ENCODE results near the gene SMIM44. TPM values are rescaled to one million over a fixed set of nuclear protein-coding genes. Genes with fewer than 3 reads are reported as not detected.
A peak's percentile ranks its signal among the peaks of the same experiment; 100 is the strongest.
"Not testable (repeated sequence)": the region's sequence is repeated elsewhere in the genome, so short reads cannot be mapped to it uniquely, and the experiment has no call there.

The SMIM44 gene
- total RNA-seq, 1 donor from 2014 or later = not detected

GRCh38 chr19:3518255-3518654, 35.0 kb upstream of the SMIM44 start:
- DNase-seq (ENCODE audit: low spot score) = no peak

GRCh38 chr19:3517638-3518037, 34.4 kb upstream of the SMIM44 start:
- DNase-seq (ENCODE audit: low spot score) = no peak

- no peak for DNase-seq (ENCODE audit: low spot score)
These were observed 33.5 kb upstream of the SMIM44 start for GRCh38 chr19:3516675-3517207.

- DNase-seq (ENCODE audit: low spot score) = no peak
These were observed 32.7 kb upstream of the SMIM44 start for GRCh38 chr19:3515891-3516422.

GRCh38 chr19:3514930-3515329, 31.7 kb upstream of the SMIM44 start:
- no peak for DNase-seq (ENCODE audit: low spot score)

GRCh38 chr19:3513229-3514140, 30.2 kb upstream of the SMIM44 start:
- DNase-seq (ENCODE audit: low spot score) = no peak

- no peak for DNase-seq (ENCODE audit: low spot score)
These were observed 29.5 kb upstream of the SMIM44 start for GRCh38 chr19:3512562-3513228.

- no peak for DNase-seq (ENCODE audit: low spot score)
These were observed 28.4 kb upstream of the SMIM44 start for GRCh38 chr19:3511506-3512251.

GRCh38 chr19:3510727-3511126, 27.5 kb upstream of the SMIM44 start:
- no peak for DNase-seq (ENCODE audit: low spot score)

GRCh38 chr19:3509566-3509989, 26.3 kb upstream of the SMIM44 start:
- no peak for DNase-seq (ENCODE audit: low spot score)

GRCh38 chr19:3508771-3509535, 25.7 kb upstream of the SMIM44 start:
- DNase-seq (ENCODE audit: low spot score) = no peak

GRCh38 chr19:3508121-3508661, 24.9 kb upstream of the SMIM44 start:
- not testable (repeated sequence) for DNase-seq (ENCODE audit: low spot score)

- no peak for DNase-seq (ENCODE audit: low spot score)
These were observed 24.3 kb upstream of the SMIM44 start for GRCh38 chr19:3507371-3508120.

- DNase-seq (ENCODE audit: low spot score) = no peak
These were observed 23.4 kb upstream of the SMIM44 start for GRCh38 chr19:3506384-3507340.

GRCh38 chr19:3505598-3506383, 22.6 kb upstream of the SMIM44 start, which contains the start of gene FZR1:
Gene FZR1, plus strand, starts transcription at chr19:3506311. Its CDS starts 16,679 bp downstream, at chr19:3522990.
- peak; percentile 100 for DNase-seq (ENCODE audit: low spot score)

GRCh38 chr19:3504735-3505134, 21.5 kb upstream of the SMIM44 start:
- no peak for DNase-seq (ENCODE audit: low spot score)

GRCh38 chr19:3503036-3503572, 19.9 kb upstream of the SMIM44 start:
- DNase-seq (ENCODE audit: low spot score) = no peak

Measured in mesenteric fat pad (tissue), 1 donor.